IMR-90 (cell line): ENCODE data around the gene RSPH9. TPM values are rescaled to one million over a fixed set of nuclear protein-coding genes. Genes with fewer than 3 reads are reported as not detected.
A peak's percentile ranks its signal among the peaks of the same experiment; 100 is the strongest.

ENCODE experiments used
- ATAC-seq: fragments of 200-7000 bp; cut with Tn5 transposase; 2 replicates; pipeline ENCODE4 v1.9.1; 2020; ENCODE audit warnings: low read depth, mild to moderate bottlenecking, moderate library complexity
- BruUV-seq: library from RNA; stranded (reverse); fragments of 400-500 nt; replicated peaks from 2 replicates; lab custom pipeline; 2021; lab: Mats Ljungman, UMichigan
- CTCF ChIA-PET: fragments of 300-600 bp; formaldehyde crosslinking; extraction: SDS; loops from one replicate; lab custom pipeline; 2021; ENCODE audit warnings: antibody characterized with exemption; lab: Yijun Ruan, JAX
- POLR2A ChIA-PET: fragments of 300-600 bp; sonication (Branson Sonifier 250); formaldehyde crosslinking; loops from one replicate; lab custom pipeline; 2022; ENCODE audit warnings: antibody characterized with exemption; ENCODE audit not compliant: unreplicated experiment; lab: Charles Lee
- DNase-seq: peaks from one replicate; pipeline ENCODE4 v3.0.0; 2013
- H2AFZ ChIP-seq: replicated peaks from 2 replicates; pipeline ENCODE3; 2013; ENCODE audit warnings: low read length, mild to moderate bottlenecking; ENCODE audit not compliant: poor library complexity
- H2AK5ac ChIP-seq: 2 replicates; pipeline ENCODE4 v1.6.1; 2013; ENCODE audit warnings: low read depth, low read length, inconsistent platforms
- H2AK9ac ChIP-seq: replicated peaks from 2 replicates; pipeline ENCODE3; 2013; ENCODE audit warnings: mild to moderate bottlenecking, low read depth, low read length, moderate library complexity; ENCODE audit not compliant: poor library complexity
- H2BK120ac ChIP-seq: 2 replicates; pipeline ENCODE4 v1.6.1; 2013; ENCODE audit warnings: low read depth, low read length, inconsistent platforms
- H2BK15ac ChIP-seq: 3 replicates; pipeline ENCODE4 v1.6.1; 2013; ENCODE audit warnings: low read depth, low read length, inconsistent platforms
- H2BK20ac ChIP-seq: 2 replicates; pipeline ENCODE4 v1.6.1; 2013; ENCODE audit warnings: low read depth, mild to moderate bottlenecking, inconsistent platforms, low read length, moderate library complexity
- H2BK5ac ChIP-seq: 2 replicates; pipeline ENCODE4 v1.6.1; 2013; ENCODE audit warnings: mild to moderate bottlenecking, low read depth, low read length, inconsistent platforms; ENCODE audit not compliant: poor library complexity, severe bottlenecking
- H3K14ac ChIP-seq: replicated peaks from 2 replicates; pipeline ENCODE4 v1.6.1; 2013; ENCODE audit warnings: low read depth, low read length, inconsistent platforms
- H3K18ac ChIP-seq: 2 replicates; pipeline ENCODE4 v1.6.1; 2013; ENCODE audit warnings: low read depth, low read length, control low read depth
- H3K23ac ChIP-seq: 2 replicates; pipeline ENCODE4 v1.6.1; 2013; ENCODE audit warnings: low read depth, low read length, inconsistent platforms
- H3K27ac ChIP-seq: 2 replicates; pipeline ENCODE4 v1.5.1; 2013; ENCODE audit warnings: mild to moderate bottlenecking, control low read depth, low read length; ENCODE audit not compliant: insufficient read depth
- H3K27me3 ChIP-seq: 2 replicates; pipeline ENCODE4 v1.6.1; 2013; ENCODE audit warnings: low read length; ENCODE audit not compliant: control insufficient read depth, insufficient read depth
- H3K36me3 ChIP-seq: 2 replicates; pipeline ENCODE4 v1.6.1; 2013; ENCODE audit warnings: low read length, mixed read lengths; ENCODE audit not compliant: control insufficient read depth, insufficient read depth
- H3K4ac ChIP-seq: 2 replicates; pipeline ENCODE4 v1.6.1; 2013; ENCODE audit warnings: low read depth, low read length, inconsistent platforms
- H3K4me1 ChIP-seq: 2 replicates; pipeline ENCODE4 v1.6.1; 2013; ENCODE audit warnings: low read length, mixed read lengths; ENCODE audit not compliant: control insufficient read depth, insufficient read depth
- H3K4me2 ChIP-seq: 2 replicates; pipeline ENCODE4 v1.6.1; 2013; ENCODE audit warnings: low read depth, mild to moderate bottlenecking, control low read depth, low read length, moderate library complexity
- H3K4me3 ChIP-seq: 2 replicates; pipeline ENCODE4 v1.5.1; 2013; ENCODE audit warnings: low read depth, mild to moderate bottlenecking, control low read depth, low read length, moderate library complexity; ENCODE audit not compliant: insufficient read depth
- H3K56ac ChIP-seq: 2 replicates; pipeline ENCODE4 v1.6.1; 2013; ENCODE audit warnings: low read length, inconsistent platforms; ENCODE audit not compliant: insufficient read depth; ENCODE audit errors: extremely low read depth
- H3K79me1 ChIP-seq, 2 experiments: 2 replicates each; pipeline ENCODE4 v1.6.1; 2013; ENCODE audit warnings: low read length in 2 of 2, inconsistent platforms in 1 of 2, low read depth in 1 of 2
- H3K9ac ChIP-seq: 2 replicates; pipeline ENCODE4 v1.6.1; 2013; ENCODE audit warnings: low read depth, low read length, control low read depth
- H3K9me1 ChIP-seq: 2 replicates; pipeline ENCODE4 v1.6.1; 2013; ENCODE audit warnings: low read length, inconsistent platforms; ENCODE audit not compliant: insufficient read depth
- H3K9me3 ChIP-seq: 2 replicates; pipeline ENCODE4 v1.6.1; 2013; ENCODE audit warnings: low read length; ENCODE audit not compliant: control insufficient read depth, insufficient read depth
- H4K20me1 ChIP-seq: 2 replicates; pipeline ENCODE4 v1.6.1; 2013; ENCODE audit warnings: low read length, inconsistent platforms; ENCODE audit not compliant: insufficient read depth
- H4K5ac ChIP-seq: 2 replicates; pipeline ENCODE4 v1.6.1; 2013; ENCODE audit warnings: mild to moderate bottlenecking, low read depth, low read length, control low read depth
- H4K8ac ChIP-seq, 2 experiments: 2 replicates each; pipeline ENCODE4 v1.6.1; 2013; ENCODE audit warnings: low read depth in 2 of 2, low read length in 2 of 2, control low read depth in 1 of 2, inconsistent platforms in 1 of 2
- H4K91ac ChIP-seq: 2 replicates; pipeline ENCODE4 v1.6.1; 2013; ENCODE audit warnings: low read depth, low read length, inconsistent platforms; ENCODE audit not compliant: insufficient read depth
- BHLHE40 ChIP-seq: fragments of 150-350 bp; IDR thresholded peaks from 2 replicates; pipeline ENCODE4 v1.6.1; 2016; ENCODE audit warnings: mild to moderate bottlenecking, low read depth, low read length
- MAZ ChIP-seq: IDR thresholded peaks from 2 replicates; pipeline ENCODE4 v1.6.1; 2012; ENCODE audit warnings: low read depth, mild to moderate bottlenecking, low read length, improper control_type of control experiment, moderate library complexity, borderline replicate concordance
- RAD21 ChIP-seq: IDR thresholded peaks from 2 replicates; pipeline ENCODE4 v1.6.1; 2012; ENCODE audit warnings: low read length, improper control_type of control experiment
- WGBS, 2 experiments: methylation state at CpG; one replicate each; pipeline versions ENCODE4 v1.1.5 to v1.1.7; 2013; ENCODE audit warnings: missing lambda C conversion rate in 2 of 2; ENCODE audit not compliant: insufficient read length in 1 of 2; ENCODE audit errors: extremely low coverage in 2 of 2; 5-methylcytosine and 5-hydroxymethylcytosine counted together
- dilution Hi-C: fragments of 300-500 bp; cut with HindIII; formaldehyde crosslinking; loops from one replicate; pipeline ENCODE4 v1.14.3; 2018; ENCODE audit warnings: low sequenced_read_pairs; ENCODE audit not compliant: unreplicated experiment
- in situ Hi-C: fragments of 300-500 bp; cut with MboI; formaldehyde crosslinking; loops from 3 replicates; pipeline ENCODE4 v1.14.3; 2019; ENCODE audit warnings: low sequenced_read_pairs, inconsistent platforms, mixed read lengths
- intact Hi-C: fragments of 100-400 bp; cut with micrococcal nuclease; formaldehyde crosslinking; loops from 2 replicates; pipeline ENCODE4 v1.10.0; 2022
- polyA plus RNA-seq, 3 experiments: library from polyadenylated mRNA; depleted of rRNA; stranded (reverse); fragments of >200 nt; gene quantifications; 2 replicates each; pipeline ENCODE4 v1.2.3, GENCODE V29; 2012; ENCODE audit warnings: low replicate concordance in 1 of 3
- total RNA-seq: library from RNA; depleted of rRNA; stranded (reverse); fragments of >200 nt; gene quantifications from 2 replicates; pipeline ENCODE4 v1.2.3, GENCODE V29; 2012

The RSPH9 gene
- total and polyA plus RNA-seq, 2 of the 4 experiments (the other 2 are of a cell fraction), result 0.18 to 0.21 TPM

GRCh38 chr6:43613721-43614395 lies 31.0 kb upstream of the RSPH9 start:
- no peak overlapping the region for H3K14ac ChIP-seq
- peaks cover 2 to 21% of the 10 kb centered on the region in 2 experiments; a peak in 3 of 4 replicates for H3K79me1 ChIP-seq
- H3K4me3 ChIP-seq, result no peak overlapping the region
- H2AFZ ChIP-seq, result no peak overlapping the region
- H3K27ac ChIP-seq, result no peak overlapping the region
- no peak overlapping the region for H2BK5ac ChIP-seq
- H3K27me3 ChIP-seq, result no peaks in the 10 kb centered on the region
- H3K4me2 ChIP-seq, result no peak overlapping the region
- no peak overlapping the region for H3K23ac ChIP-seq
- no peak overlapping the region for H2AK5ac ChIP-seq
- WGBS, 2 experiments, result 83% methylated on average over 4 of the region's 6 CpGs; no CpG with 5 or more reads in 1 of the 2 experiments
- H4K8ac ChIP-seq, result no peak overlapping the region
- no peaks in the 10 kb centered on the region for H3K9me1 ChIP-seq
- H4K20me1 ChIP-seq, result no peaks in the 10 kb centered on the region
- no peak overlapping the region for H4K91ac ChIP-seq
- H2AK9ac ChIP-seq, result no peak overlapping the region
- intact Hi-C loops, result no loop called here
- ChIA-PET POLR2A (no interaction called here), CTCF (no interaction called here)
- H3K56ac ChIP-seq, result no peak overlapping the region
- H3K4ac ChIP-seq, result 0 out of 2 replicates have a peak overlapping the region, but pooled peaks have one; percentile 6
- no peak overlapping the region for H3K9ac ChIP-seq
- no peak overlapping the region for H4K5ac ChIP-seq
- ATAC-seq (no peak), DNase-seq (no peak)
- H3K36me3 ChIP-seq, result peaks cover 20% of the 10 kb centered on the region
- H2BK20ac ChIP-seq, result no peak overlapping the region
- no peaks in the 10 kb centered on the region for H3K4me1 ChIP-seq
- in situ Hi-C loops, result no loop called here
- dilution Hi-C loops, result no loop called here
- no peaks in the 10 kb centered on the region for H3K9me3 ChIP-seq
- no peak for TF ChIP-seq BHLHE40
- TF ChIP-seq RAD21, result no peak
- no peak for TF ChIP-seq MAZ
- no peak overlapping the region for H3K18ac ChIP-seq
- BruUV-seq, result TSS peak; percentile 47
- H2BK15ac ChIP-seq, result no peak overlapping the region; the same call in 2 of the 3 replicates
- no peak overlapping the region for H2BK120ac ChIP-seq
